Right cardiac atrium (tissue), 5 donors: Measurements from ENCODE around the gene TBC1D3E. TPM values are rescaled to one million over a fixed set of nuclear protein-coding genes. Genes with fewer than 3 reads are reported as not detected.
A peak's percentile ranks its signal among the peaks of the same experiment; 100 is the strongest.
"Not testable (repeated sequence)": the region's sequence is repeated elsewhere in the genome, so short reads cannot be mapped to it uniquely, and the experiment has no call there.

Experiments
- ATAC-seq, 2 donors: fragments of 200-7000 bp; cut with Tn5 transposase; one replicate each; pipeline versions ENCODE4 v1.8.0 to v1.9.1; 2020; ENCODE audit warnings: moderate library complexity in 2 of 2, mild to moderate bottlenecking in 1 of 2
- DNase-seq, 3 donors: peaks; one replicate each; pipeline ENCODE4 v3.0.0-alpha.2; 2020
- H3K27ac ChIP-seq: one replicate; pipeline ENCODE4 v1.5.1; 2013; ENCODE audit warnings: mild to moderate bottlenecking, low read length, control low read depth, moderate library complexity
- H3K27me3 ChIP-seq: one replicate; pipeline ENCODE4 v1.6.1; 2013; ENCODE audit not compliant: control insufficient read depth, insufficient read depth
- H3K4me1 ChIP-seq: one replicate; pipeline ENCODE4 v1.6.1; 2013; ENCODE audit warnings: low read length; ENCODE audit not compliant: control insufficient read depth, insufficient read depth
- H3K4me3 ChIP-seq: one replicate; pipeline ENCODE4 v1.5.1; 2013; ENCODE audit warnings: low read length, control low read depth
- H3K9me3 ChIP-seq: one replicate; pipeline ENCODE4 v1.6.1; 2013; ENCODE audit warnings: low read length; ENCODE audit not compliant: control insufficient read depth
- WGBS: extraction: QIAGEN DNeasy Blood & Tissue Kit; methylation state at CpG from one replicate; pipeline ENCODE4 v1.1.7; 2013; 5-methylcytosine and 5-hydroxymethylcytosine counted together
- intact Hi-C, 4 donors: fragments of 100-400 bp; cut with DNase I; formaldehyde crosslinking; loops; one replicate each; pipeline versions ENCODE4 v1.11.0 to v1.14.0; 2022 to 2023
- long read RNA-seq, 4 donors: library from polyadenylated mRNA; unstranded; transcript quantifications; one replicate each; pipeline ENCODE4 v2.0.0, GENCODE V29; 2020 to 2021
- polyA plus RNA-seq: library from polyadenylated mRNA; stranded (reverse); fragments of 200-250 nt; gene quantifications from one replicate; pipeline ENCODE4 v1.2.3, GENCODE V29; 2013
- total RNA-seq, 4 donors: library from RNA; stranded (reverse); fragmentation: NEBNext Ultra II Directional; extraction: Animal tissue kit (Norgen Biotek cat#: 25700); gene quantifications; one replicate each; pipeline ENCODE4 v1.2.1, GENCODE V29; 2021
- donor health status: healthy with polysubstance abuse.
- donor health status: DM: no; HTN: yes; CAD: no.
- donor health status: DM: no; HTN: no; CAD: no.
- donor health status: DM: no; HTN: yes; CAD: no; lungs with severe emphysema.
- donor health status: DM: yes; HTN: yes; CAD: no.

The TBC1D3E gene
- total RNA-seq = not detected
- not detected for polyA plus RNA-seq
- long read RNA-seq, donor 1 = 0 reads
- long read RNA-seq, donor 2 = 0 reads
- long read RNA-seq, donor 3 = 0 reads
- long read RNA-seq, donor 4 = 0 reads

- H3K4me1 ChIP-seq, H3K4me3 ChIP-seq, DNase-seq, H3K9me3 ChIP-seq, H3K27me3 ChIP-seq, H3K27ac ChIP-seq, ATAC-seq, intact Hi-C loops: not testable (repeated sequence)
- WGBS = no CpG with 5 or more reads among the region's 9 CpGs
Observed at GRCh38 chr17:38127651-38128050, at the start of gene TBC1D3E. Gene TBC1D3E, plus strand, starts transcription at chr17:38127951. Its CDS starts 1,545 bp downstream, at chr17:38129496.

- ATAC-seq = peak; percentile 79 to 85
- H3K4me1 ChIP-seq, H3K27me3 ChIP-seq, intact Hi-C loops, H3K9me3 ChIP-seq, H3K4me3 ChIP-seq, H3K27ac ChIP-seq, DNase-seq: not testable (repeated sequence)
- no CpG with 5 or more reads among the region's 1 CpG for WGBS
Observed at GRCh38 chr17:38087344-38087743, 40.4 kb upstream of the TBC1D3E start.

GRCh38 chr17:38088120-38088519 is 39.6 kb upstream of the TBC1D3E start:
- H3K27me3 ChIP-seq, H3K4me1 ChIP-seq, H3K27ac ChIP-seq, H3K4me3 ChIP-seq, intact Hi-C loops, ATAC-seq, H3K9me3 ChIP-seq: not testable (repeated sequence)
- DNase-seq = peak in 2 of 3 donors; percentile 3 to 21
- 96% methylated on average over 5 of the region's 10 CpGs for WGBS

GRCh38 chr17:38094059-38094694 is 33.6 kb upstream of the TBC1D3E start:
- not testable (repeated sequence) for H3K4me3 ChIP-seq

GRCh38 chr17:38099262-38099661 is 28.5 kb upstream of the TBC1D3E start:
- intact Hi-C loops, H3K27ac ChIP-seq, H3K9me3 ChIP-seq, H3K4me1 ChIP-seq, H3K27me3 ChIP-seq, DNase-seq, ATAC-seq, H3K4me3 ChIP-seq: not testable (repeated sequence)
- no CpG with 5 or more reads among the region's 1 CpG for WGBS

More at GRCh38 chr17:38094059-38094694, 33.6 kb upstream of the TBC1D3E start:
- H3K9me3 ChIP-seq, intact Hi-C loops, H3K27ac ChIP-seq, H3K4me1 ChIP-seq, H3K27me3 ChIP-seq, DNase-seq, ATAC-seq: not testable (repeated sequence)
- no CpG with 5 or more reads among the region's 2 CpGs for WGBS

GRCh38 chr17:38119829-38120228 is 7.9 kb upstream of the TBC1D3E start:
- H3K4me3 ChIP-seq, H3K27me3 ChIP-seq, DNase-seq, H3K4me1 ChIP-seq, H3K27ac ChIP-seq, ATAC-seq, intact Hi-C loops, H3K9me3 ChIP-seq: not testable (repeated sequence)
- WGBS = no CpG with 5 or more reads among the region's 1 CpG

- H3K9me3 ChIP-seq, H3K27me3 ChIP-seq, H3K4me3 ChIP-seq, intact Hi-C loops, DNase-seq, H3K27ac ChIP-seq, H3K4me1 ChIP-seq, ATAC-seq: not testable (repeated sequence)
- WGBS = 94% methylated on average over 9 of the region's 16 CpGs
Observed at GRCh38 chr17:38134860-38135259, 7.1 kb downstream of the TBC1D3E start.

Other genes starting within 250 kb of the TBC1D3E start
- gene TBC1D3K, start 203.5 kb upstream of the TBC1D3E start, total RNA-seq = not detected
- gene TBC1D3K, start 203.5 kb upstream of the TBC1D3E start, polyA plus RNA-seq = not detected
- 1 to 10 TPM; 4.5 to 7.9 (median 5.8) TPM for gene TBC1D3L, start 138.9 kb upstream of the TBC1D3E start, total RNA-seq
- gene TBC1D3L, start 138.9 kb upstream of the TBC1D3E start, polyA plus RNA-seq = 2.8 TPM
- gene TBC1D3D, start 124.0 kb upstream of the TBC1D3E start, total RNA-seq = 1 to 10 TPM in 1 of 4 donors, under 1 TPM in 2, not detected in 1; 0.24 to 1.3 (median 0.36) TPM
- gene TBC1D3D, start 124.0 kb upstream of the TBC1D3E start, polyA plus RNA-seq = not detected
- not detected for gene TBC1D3C, start 59.3 kb upstream of the TBC1D3E start, total RNA-seq
- gene TBC1D3C, start 59.3 kb upstream of the TBC1D3E start, polyA plus RNA-seq = not detected
- gene TBC1D3, start 64.6 kb downstream of the TBC1D3E start, total RNA-seq = not detected
- gene TBC1D3, start 64.6 kb downstream of the TBC1D3E start, polyA plus RNA-seq = not detected
- gene MRPL45, start 169.2 kb downstream of the TBC1D3E start, total RNA-seq = 10 to 100 TPM; 25.3 to 36.2 (median 30.2) TPM
- gene MRPL45, start 169.2 kb downstream of the TBC1D3E start, polyA plus RNA-seq = 31.5 TPM
- gene GPR179, start 216.0 kb downstream of the TBC1D3E start, total RNA-seq = under 1 TPM in 1 of 4 donors, not detected in 3; 0.03 TPM
- gene GPR179, start 216.0 kb downstream of the TBC1D3E start, polyA plus RNA-seq = 0.07 TPM
- gene SOCS7, start 223.9 kb downstream of the TBC1D3E start, total RNA-seq = 10 to 100 TPM; 13.0 to 16.4 (median 14.7) TPM
- gene SOCS7, start 223.9 kb downstream of the TBC1D3E start, polyA plus RNA-seq = 7.4 TPM